Astrocyte (in vitro differentiated cells and primary cell): Measurements from ENCODE around the gene ATP8A1. TPM values are rescaled to one million over a fixed set of nuclear protein-coding genes. Genes with fewer than 3 reads are reported as not detected.

Experiments used
- DNase-seq: peaks from one replicate; pipeline ENCODE4 v3.0.0-alpha.2; 2010; ENCODE audit warnings: low read depth
- FAIRE-seq: peaks from 2 replicates; lab custom pipeline; 2011; peaks lifted over from hg19 to GRCh38; lab: Jason Lieb, UNC
- H2AFZ ChIP-seq: 2 replicates; pipeline ENCODE4 v1.6.0; 2012; ENCODE audit warnings: low read depth, low read length, inconsistent platforms
- H3K27ac ChIP-seq: 2 replicates; pipeline ENCODE4 v1.5.1; 2011; ENCODE audit warnings: low read depth, low read length, inconsistent platforms
- H3K27me3 ChIP-seq: 2 replicates; pipeline ENCODE4 v1.6.0; 2011; ENCODE audit warnings: low read length, inconsistent platforms; ENCODE audit not compliant: insufficient read depth
- H3K36me3 ChIP-seq: 2 replicates; pipeline ENCODE4 v1.5.1; 2011; ENCODE audit warnings: low read length, inconsistent platforms; ENCODE audit not compliant: insufficient read depth
- H3K4me1 ChIP-seq: 2 replicates; pipeline ENCODE4 v1.5.1; 2011; ENCODE audit warnings: low read length, inconsistent platforms; ENCODE audit not compliant: insufficient read depth
- H3K4me2 ChIP-seq: 2 replicates; pipeline ENCODE4 v1.6.0; 2012; ENCODE audit warnings: low read length, inconsistent platforms
- H3K4me3 ChIP-seq: 2 replicates; pipeline ENCODE4 v1.5.1; 2011; ENCODE audit warnings: low read depth, mild to moderate bottlenecking, low read length, inconsistent platforms; ENCODE audit not compliant: insufficient read depth
- H3K79me2 ChIP-seq: 2 replicates; pipeline ENCODE4 v1.6.0; 2012; ENCODE audit warnings: mild to moderate bottlenecking, low read length, inconsistent platforms; ENCODE audit not compliant: insufficient read depth
- H3K9ac ChIP-seq: 2 replicates; pipeline ENCODE4 v1.6.0; 2012; ENCODE audit warnings: mild to moderate bottlenecking, low read length, inconsistent platforms
- H3K9me3 ChIP-seq: 2 replicates; pipeline ENCODE4 v1.5.1; 2012; ENCODE audit warnings: low read depth, mild to moderate bottlenecking, low read length, inconsistent platforms; ENCODE audit not compliant: insufficient read depth
- H4K20me1 ChIP-seq: 2 replicates; pipeline ENCODE4 v1.6.0; 2012; ENCODE audit warnings: low read length, inconsistent platforms; ENCODE audit not compliant: insufficient read depth
- H3K27ac Mint-ChIP-seq: one replicate; pipeline ENCODE4 v1.8.0; 2021; ENCODE audit warnings: mild to moderate bottlenecking, mixed read lengths; ENCODE audit not compliant: unreplicated experiment
- H3K27me3 Mint-ChIP-seq: one replicate; pipeline ENCODE4 v1.8.0; 2021; ENCODE audit warnings: low read depth, mixed read lengths; ENCODE audit not compliant: unreplicated experiment
- H3K36me3 Mint-ChIP-seq: one replicate; pipeline ENCODE4 v1.8.0; 2021; ENCODE audit warnings: low read depth, mixed read lengths; ENCODE audit not compliant: unreplicated experiment
- H3K4me1 Mint-ChIP-seq: one replicate; pipeline ENCODE4 v1.8.0; 2021; ENCODE audit warnings: low read depth, mixed read lengths; ENCODE audit not compliant: unreplicated experiment
- H3K4me3 Mint-ChIP-seq: one replicate; pipeline ENCODE4 v1.8.0; 2021; ENCODE audit warnings: mild to moderate bottlenecking, moderate library complexity, mixed read lengths; ENCODE audit not compliant: unreplicated experiment
- H3K9me3 Mint-ChIP-seq: one replicate; pipeline ENCODE4 v1.8.0; 2021; ENCODE audit warnings: mild to moderate bottlenecking, mixed read lengths; ENCODE audit not compliant: unreplicated experiment
- CTCF ChIP-seq: IDR thresholded peaks from 2 replicates; pipeline ENCODE4 v1.5.1; 2011; ENCODE audit warnings: low read depth, mild to moderate bottlenecking, inconsistent platforms, low read length, moderate library complexity; ENCODE audit not compliant: insufficient read depth
- EZH2 ChIP-seq: IDR thresholded peaks from 2 replicates; pipeline ENCODE4 v1.6.1; 2012; ENCODE audit warnings: mild to moderate bottlenecking, low read length, inconsistent platforms; ENCODE audit not compliant: insufficient read depth
- total RNA-seq: library from RNA; stranded (reverse); gene quantifications from 2 replicates; pipeline ENCODE4 v1.2.1, GENCODE V29; 2021

The ATP8A1 gene
- total RNA-seq, 1 donor from 2014 or later, result 2.9 TPM

- Histone ChIP-seq H4K20me1 (no peaks in the 10 kb centered on the region), H3K9me3 (peaks cover 2% of the 10 kb centered on the region), H3K9ac (no peak overlapping the region), H3K4me2 (no peak overlapping the region), H2AFZ (no peak overlapping the region), H3K36me3 (no peaks in the 10 kb centered on the region), H3K27me3 (no peaks in the 10 kb centered on the region), H3K4me1 (no peaks in the 10 kb centered on the region), H3K4me3 (no peak overlapping the region), H3K27ac (no peak overlapping the region), H3K79me2 (no peaks in the 10 kb centered on the region)
- Mint-ChIP-seq H3K27ac (no peak overlapping the region), H3K4me1 (no peaks in the 10 kb centered on the region), H3K36me3 (no peaks in the 10 kb centered on the region), H3K9me3 (peaks cover 2% of the 10 kb centered on the region), H3K27me3 (no peaks in the 10 kb centered on the region), H3K4me3 (no peak overlapping the region)
- FAIRE-seq (no peak), DNase-seq (no peak)
- TF ChIP-seq EZH2 (no peak), CTCF (no peak)
These were observed 98.7 kb downstream of the ATP8A1 start for GRCh38 chr4:42558156-42558555.

GRCh38 chr4:42555828-42556227 lies 101.1 kb downstream of the ATP8A1 start:
- Histone ChIP-seq H3K79me2 (no peaks in the 10 kb centered on the region), H3K9ac (no peak overlapping the region), H3K4me2 (no peak overlapping the region), H3K9me3 (peaks cover 2% of the 10 kb centered on the region), H2AFZ (no peak overlapping the region), H4K20me1 (no peaks in the 10 kb centered on the region), H3K4me1 (no peaks in the 10 kb centered on the region), H3K36me3 (no peaks in the 10 kb centered on the region), H3K27me3 (no peaks in the 10 kb centered on the region), H3K27ac (no peak overlapping the region), H3K4me3 (no peak overlapping the region)
- no peaks in the 10 kb centered on the region for H3K27me3 Mint-ChIP-seq
- TF ChIP-seq CTCF, result no peak
- TF ChIP-seq EZH2, result no peak
- DNase-seq (peak; percentile 16), FAIRE-seq (no peak)
- H3K9me3 Mint-ChIP-seq, result peaks cover 2% of the 10 kb centered on the region
- H3K27ac Mint-ChIP-seq, result no peak overlapping the region
- no peaks in the 10 kb centered on the region for H3K36me3 Mint-ChIP-seq
- no peaks in the 10 kb centered on the region for H3K4me1 Mint-ChIP-seq
- H3K4me3 Mint-ChIP-seq, result no peak overlapping the region

GRCh38 chr4:42554072-42554471 lies 102.8 kb downstream of the ATP8A1 start:
- DNase-seq, result peak; percentile 22
- no peak overlapping the region for H2AFZ ChIP-seq
- Mint-ChIP-seq H3K4me3 (no peak overlapping the region), H3K4me1 (no peaks in the 10 kb centered on the region), H3K9me3 (peaks cover 2% of the 10 kb centered on the region), H3K27me3 (no peaks in the 10 kb centered on the region), H3K27ac (no peak overlapping the region), H3K36me3 (no peaks in the 10 kb centered on the region)
- no peaks in the 10 kb centered on the region for H3K4me1 ChIP-seq
- H3K4me2 ChIP-seq, result no peak overlapping the region
- H3K36me3 ChIP-seq, result no peaks in the 10 kb centered on the region
- H4K20me1 ChIP-seq, result no peaks in the 10 kb centered on the region
- peaks cover 2% of the 10 kb centered on the region for H3K9me3 ChIP-seq
- no peaks in the 10 kb centered on the region for H3K27me3 ChIP-seq
- TF ChIP-seq EZH2, result no peak
- no peak for TF ChIP-seq CTCF
- H3K4me3 ChIP-seq, result no peak overlapping the region
- H3K9ac ChIP-seq, result no peak overlapping the region
- H3K79me2 ChIP-seq, result no peaks in the 10 kb centered on the region
- no peak overlapping the region for H3K27ac ChIP-seq
- FAIRE-seq, result no peak
